Keratinocyte (primary cell): ENCODE data around the gene CYP4B1.
"Not testable (repeated sequence)": the region's sequence is repeated elsewhere in the genome, so short reads cannot be mapped to it uniquely, and the experiment has no call there.

Source experiments
- CTCF ChIP-seq, 3 experiments: IDR thresholded peaks in 1 of 3; conservative IDR thresholded peaks in 1 of 3; optimal IDR thresholded peaks in 1 of 3; 2 replicates in 2 of 3; 3 replicates in 1 of 3; pipeline versions ENCODE3 to v1.5.1; 2011; ENCODE audit warnings: low read length in 3 of 3, mild to moderate bottlenecking in 3 of 3, moderate library complexity in 2 of 3, control low read depth in 1 of 3, inconsistent platforms in 1 of 3; ENCODE audit not compliant: insufficient read depth in 2 of 3; ENCODE audit errors: extremely low read depth in 1 of 3
- EZH2 ChIP-seq: IDR thresholded peaks from one replicate; pipeline ENCODE4 v1.6.1; 2012; ENCODE audit warnings: inconsistent platforms, mild to moderate bottlenecking, low read length, moderate library complexity

GRCh38 chr1:46788634-46789033, 10.2 kb upstream of the CYP4B1 start:
- TF ChIP-seq CTCF (optimal IDR thresholded peaks at IDR 0.05 in 1 of 3, IDR thresholded peaks at IDR 0.05 in 1 of 3, conservative IDR thresholded peaks at IDR 0.05 in 1 of 3; ENCODE audit: extremely low read depth in 1 of 3, insufficient read depth in 2 of 3, low read length in 3 of 3); EZH2: not testable (repeated sequence)
